Measurements from ENCODE around the gene C2orf49. TPM values are rescaled to one million over a fixed set of nuclear protein-coding genes. Genes with fewer than 3 reads are reported as not detected.

The C2orf49 gene
- total RNA-seq, 1 experiment from 2014 or later: 20.0 TPM

- intact Hi-C loops (cut with micrococcal nuclease; ENCODE audit: unreplicated experiment): no loop called here
- DNase-seq (ENCODE audit: low read depth, low spot score): no peak
- in situ Hi-C loops (cut with HindIII; ENCODE audit: low pct_unique_long_range_greater_than_20kb, low sequenced_read_pairs): no loop called here
- peak overlapping the region in 1 of 2 experiments; percentile 6; a peak in 1 of 4 replicates for H3K4me3 ChIP-seq (ENCODE audit: low read depth in 2 of 2, low read length in 2 of 2)
- POLR2A ChIA-PET: interaction anchor here (1.4 kb wide), 1 partner anchor 9 kb away, joined by 5 read pairs; no protein-coding TSS in a partner anchor
- no peaks in the 10 kb centered on the region for H3K27me3 ChIP-seq (ENCODE audit: control insufficient read depth, insufficient read depth, low read length)
- no peaks in the 10 kb centered on the region for H3K9me3 ChIP-seq (ENCODE audit: control insufficient read depth, insufficient read depth, low read depth, low read length)
- H3K36me3 ChIP-seq (ENCODE audit: control insufficient read depth, insufficient read depth, low read length): peaks cover 36% of the 10 kb centered on the region
- H3K27ac ChIP-seq (ENCODE audit: low read length): peak overlapping the region; percentile 100
- H3K4me1 ChIP-seq (ENCODE audit: control insufficient read depth, insufficient read depth, low read length): peaks cover 98% of the 10 kb centered on the region
- peak; percentile 18 for ATAC-seq
- TF ChIP-seq TCF7L2 (IDR thresholded peaks at IDR 0.05; ENCODE audit: low read depth, low read length) (no peak), POLR2AphosphoS5 (IDR thresholded peaks at IDR 0.05; ENCODE audit: low read depth, low read length) (no peak; the same call in 1 of the 2 replicates), SIN3A (IDR thresholded peaks at IDR 0.05; ENCODE audit: borderline replicate concordance, insufficient read depth, low read depth, low read length) (no peak)
- no TSS peak for BruUV-seq (replicated peaks)
- CTCF ChIA-PET: no interaction called here
Measured at GRCh38 chr2:105387225-105387624, 49.9 kb downstream of the C2orf49 start.

- H3K9me3 ChIP-seq (ENCODE audit: control insufficient read depth, insufficient read depth, low read depth, low read length): no peaks in the 10 kb centered on the region
- ATAC-seq: no peak
- TF ChIP-seq SIN3A (IDR thresholded peaks at IDR 0.05; ENCODE audit: borderline replicate concordance, insufficient read depth, low read depth, low read length) (no peak), TCF7L2 (IDR thresholded peaks at IDR 0.05; ENCODE audit: low read depth, low read length) (peak; percentile 57; the same call in 1 of the 2 replicates)
- CTCF ChIA-PET: no interaction called here
- intact Hi-C loops (cut with micrococcal nuclease; ENCODE audit: unreplicated experiment) (no loop called here), in situ Hi-C loops (cut with HindIII; ENCODE audit: low pct_unique_long_range_greater_than_20kb, low sequenced_read_pairs) (no loop called here)
- BruUV-seq (replicated peaks): TSS peak; percentile 10
- H3K27me3 ChIP-seq (ENCODE audit: control insufficient read depth, insufficient read depth, low read length): no peaks in the 10 kb centered on the region
- H3K27ac ChIP-seq (ENCODE audit: low read length): peak overlapping the region; percentile 100
- peaks cover 30% of the 10 kb centered on the region for H3K36me3 ChIP-seq (ENCODE audit: control insufficient read depth, insufficient read depth, low read length)
- H3K4me1 ChIP-seq (ENCODE audit: control insufficient read depth, insufficient read depth, low read length): peaks cover 98% of the 10 kb centered on the region
- H3K4me3 ChIP-seq (ENCODE audit: low read depth in 2 of 2, low read length in 2 of 2): no peak overlapping the region
- DNase-seq (ENCODE audit: low read depth, low spot score): no peak
- POLR2A ChIA-PET: interaction anchor here (0.9 kb wide), 1 partner anchor 10 kb away, joined by 3 read pairs; the partner anchor contains the start of gene FHL2
Measured at GRCh38 chr2:105388971-105389381, 51.6 kb downstream of the C2orf49 start.

- peak overlapping the region; percentile 100 for H3K27ac ChIP-seq (ENCODE audit: low read length)
- peaks cover 97% of the 10 kb centered on the region for H3K4me1 ChIP-seq (ENCODE audit: control insufficient read depth, insufficient read depth, low read length)
- ATAC-seq (peak; percentile 26), DNase-seq (ENCODE audit: low read depth, low spot score) (no peak)
- no peaks in the 10 kb centered on the region for H3K27me3 ChIP-seq (ENCODE audit: control insufficient read depth, insufficient read depth, low read length)
- TF ChIP-seq REST (IDR thresholded peaks at IDR 0.05; ENCODE audit: insufficient read depth in 1 of 2, low read depth in 2 of 2, low read length in 1 of 2) (no peak), POLR2AphosphoS5 (IDR thresholded peaks at IDR 0.05; ENCODE audit: low read depth, low read length) (peak; percentile 47; the same call in 1 of the 2 replicates)
- H3K36me3 ChIP-seq (ENCODE audit: control insufficient read depth, insufficient read depth, low read length): peaks cover 21% of the 10 kb centered on the region
- intact Hi-C loops (cut with micrococcal nuclease; ENCODE audit: unreplicated experiment): no loop called here
- no peak overlapping the region for H3K4me3 ChIP-seq (ENCODE audit: low read depth in 2 of 2, low read length in 2 of 2)
- BruUV-seq (replicated peaks): no TSS peak
- ChIA-PET POLR2A (interaction anchor here (0.6 to 1.5 kb wide), 3 partner anchors 9 to 65 kb away, joined by 3 to 7 read pairs (median 3); no protein-coding TSS in a partner anchor), CTCF (interaction anchor here (2.1 kb wide), 1 partner anchor 14 kb away, joined by 9 read pairs; no protein-coding TSS in a partner anchor)
- no peaks in the 10 kb centered on the region for H3K9me3 ChIP-seq (ENCODE audit: control insufficient read depth, insufficient read depth, low read depth, low read length)
- in situ Hi-C loops (cut with HindIII; ENCODE audit: low pct_unique_long_range_greater_than_20kb, low sequenced_read_pairs): no loop called here
Measured at GRCh38 chr2:105390454-105390853, 53.1 kb downstream of the C2orf49 start.

Data from Panc1 (cell line).